Lower leg skin (tissue), 3 donors: ENCODE results near the gene TNFAIP1.

Experiments
- POLR2A ChIP-seq, 2 donors: fragments of 450-650 bp; IDR thresholded peaks; one replicate each; pipeline ENCODE4 v1.6.1; 2016 to 2017; ENCODE audit warnings: antibody characterized with exemption in 2 of 2, mild to moderate bottlenecking in 1 of 2, moderate library complexity in 1 of 2
- TF ChIP-seq, protein P1 (sequence below), 3 donors: fragments of 450-650 bp; IDR thresholded peaks; one replicate each; pipeline ENCODE4 v1.5.1; 2016; ENCODE audit warnings: antibody characterized with exemption in 3 of 3, mild to moderate bottlenecking in 3 of 3, moderate library complexity in 2 of 3

DNA sequence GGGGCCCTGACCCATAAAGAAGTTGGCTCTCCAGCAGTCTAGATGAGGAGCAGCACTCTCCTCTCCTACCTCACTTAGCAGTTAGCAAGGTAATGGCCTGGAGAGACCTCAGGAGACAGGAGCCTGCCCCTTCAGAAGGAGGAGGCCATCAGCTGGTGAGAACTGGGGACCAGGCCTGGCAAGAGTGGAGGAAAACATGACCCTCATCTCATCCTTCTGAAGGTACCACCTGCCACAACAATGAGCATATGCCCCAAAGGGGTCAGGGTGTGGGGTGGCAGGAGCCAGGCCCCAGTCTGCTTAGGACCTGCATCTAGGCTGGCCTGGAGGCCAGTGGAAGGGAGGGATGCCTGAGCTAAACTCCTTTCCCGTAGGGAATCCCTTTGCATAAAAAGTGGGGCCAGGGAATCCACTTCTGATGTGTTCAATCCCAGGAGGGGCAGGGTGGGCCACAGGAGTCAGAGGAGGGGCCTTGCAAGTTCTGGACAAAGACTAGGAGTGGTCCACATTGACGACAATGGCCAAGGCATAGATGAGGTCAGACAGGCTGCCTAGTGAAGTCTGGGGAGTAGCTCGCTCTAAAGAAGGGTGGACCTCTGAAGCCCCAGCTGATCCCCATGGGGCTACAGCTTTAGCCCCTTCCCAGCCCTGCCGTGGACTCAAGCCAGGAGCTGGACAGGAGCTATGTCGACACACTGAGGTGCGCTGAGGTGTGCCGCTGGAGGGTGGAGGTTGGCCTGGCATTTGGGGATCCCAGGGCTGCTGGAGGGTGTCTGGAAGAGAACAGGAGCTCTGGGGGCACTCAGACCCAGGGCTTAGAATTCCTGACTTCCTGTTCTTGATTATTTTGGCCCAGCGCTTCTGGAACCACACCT is 28.5 kb downstream of the TNFAIP1 start:
- TF ChIP-seq, protein P1, sequence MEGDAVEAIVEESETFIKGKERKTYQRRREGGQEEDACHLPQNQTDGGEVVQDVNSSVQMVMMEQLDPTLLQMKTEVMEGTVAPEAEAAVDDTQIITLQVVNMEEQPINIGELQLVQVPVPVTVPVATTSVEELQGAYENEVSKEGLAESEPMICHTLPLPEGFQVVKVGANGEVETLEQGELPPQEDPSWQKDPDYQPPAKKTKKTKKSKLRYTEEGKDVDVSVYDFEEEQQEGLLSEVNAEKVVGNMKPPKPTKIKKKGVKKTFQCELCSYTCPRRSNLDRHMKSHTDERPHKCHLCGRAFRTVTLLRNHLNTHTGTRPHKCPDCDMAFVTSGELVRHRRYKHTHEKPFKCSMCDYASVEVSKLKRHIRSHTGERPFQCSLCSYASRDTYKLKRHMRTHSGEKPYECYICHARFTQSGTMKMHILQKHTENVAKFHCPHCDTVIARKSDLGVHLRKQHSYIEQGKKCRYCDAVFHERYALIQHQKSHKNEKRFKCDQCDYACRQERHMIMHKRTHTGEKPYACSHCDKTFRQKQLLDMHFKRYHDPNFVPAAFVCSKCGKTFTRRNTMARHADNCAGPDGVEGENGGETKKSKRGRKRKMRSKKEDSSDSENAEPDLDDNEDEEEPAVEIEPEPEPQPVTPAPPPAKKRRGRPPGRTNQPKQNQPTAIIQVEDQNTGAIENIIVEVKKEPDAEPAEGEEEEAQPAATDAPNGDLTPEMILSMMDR (IDR thresholded peaks at IDR 0.05), result no peak
- no peak for TF ChIP-seq POLR2A (IDR thresholded peaks at IDR 0.05)
